HEK293T (cell line): Measurements from ENCODE around the gene SPATA31C2.
"Not testable (repeated sequence)": the region's sequence is repeated elsewhere in the genome, so short reads cannot be mapped to it uniquely, and the experiment has no call there.

ENCODE experiments used
- ARNT ChIP-seq: fragments of 450-650 bp; IDR thresholded peaks from 2 replicates; pipeline ENCODE4 v1.6.1; 2017; ENCODE audit warnings: mild to moderate bottlenecking
- BHLHE40 ChIP-seq: fragments of 450-650 bp; IDR thresholded peaks from 2 replicates; pipeline ENCODE4 v1.6.1; 2016; ENCODE audit warnings: mild to moderate bottlenecking, moderate library complexity, borderline replicate concordance
- FOXM1 ChIP-seq: fragments of 450-650 bp; IDR thresholded peaks from 2 replicates; pipeline ENCODE4 v1.6.1; 2017; ENCODE audit warnings: mild to moderate bottlenecking, borderline replicate concordance
- NFRKB ChIP-seq: fragments of 450-650 bp; IDR thresholded peaks from 2 replicates; pipeline ENCODE4 v1.6.1; 2016; ENCODE audit warnings: mild to moderate bottlenecking, moderate library complexity
- SP1 ChIP-seq: fragments of 450-650 bp; IDR thresholded peaks from 2 replicates; pipeline ENCODE4 v1.6.1; 2017
- SUZ12 ChIP-seq: fragments of 450-650 bp; IDR thresholded peaks from 2 replicates; pipeline ENCODE4 v1.6.1; 2016; ENCODE audit warnings: mild to moderate bottlenecking
- TARDBP ChIP-seq: fragments of 450-650 bp; IDR thresholded peaks from 2 replicates; pipeline ENCODE4 v1.6.1; 2016
- ZNF384 ChIP-seq: fragments of 450-650 bp; IDR thresholded peaks from 2 replicates; pipeline ENCODE4 v1.6.1; 2016

DNA sequence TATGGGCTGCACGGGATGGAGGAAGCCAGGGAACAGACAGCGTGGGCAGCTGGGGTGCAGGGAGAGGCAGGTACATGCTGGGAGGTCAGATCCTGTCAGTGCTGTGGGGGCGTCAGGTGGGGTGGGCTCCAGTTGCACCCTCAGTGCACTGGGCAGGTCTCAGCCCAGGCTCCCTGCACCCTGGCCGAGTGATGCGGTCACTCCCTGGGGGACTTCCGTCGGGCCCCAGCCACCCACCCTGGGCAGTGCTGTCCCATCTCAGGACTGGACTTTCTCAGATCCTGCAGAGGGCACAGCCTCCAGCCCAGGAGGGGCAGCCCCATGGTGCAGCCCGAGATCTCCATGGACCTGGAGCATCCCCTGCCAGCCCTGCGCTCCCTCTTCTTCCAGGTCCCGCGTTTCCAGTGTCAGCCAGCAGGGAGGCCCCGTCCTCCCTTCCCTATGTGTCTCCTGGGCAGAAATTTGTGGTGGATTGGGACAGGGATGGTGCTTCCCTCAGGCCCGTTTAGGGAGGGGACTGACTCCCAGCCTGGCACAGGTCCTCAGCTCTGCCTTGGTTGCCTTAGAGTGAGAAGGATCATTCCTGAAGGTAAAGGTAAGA, 10.5 kb downstream of the SPATA31C2 start:
- not testable (repeated sequence) for TF ChIP-seq SP1, ZNF384, ARNT, BHLHE40, SUZ12, NFRKB, TARDBP, FOXM1
